H1 (cell line): ENCODE data around the gene NBPF3.
"Not testable (repeated sequence)": the region's sequence is repeated elsewhere in the genome, so short reads cannot be mapped to it uniquely, and the experiment has no call there.

Experiments used
- CTCF ChIP-seq, 3 experiments: IDR thresholded peaks; 1 replicate in 2 of 3; 2 replicates in 1 of 3; pipeline versions ENCODE4 v1.5.1 to v1.6.1; 2011; ENCODE audit warnings: low read length in 3 of 3, mild to moderate bottlenecking in 3 of 3, inconsistent platforms in 2 of 3, low read depth in 1 of 3, moderate library complexity in 1 of 3; ENCODE audit not compliant: insufficient read depth in 1 of 3; ENCODE audit errors: control extremely low read depth in 1 of 3
- EP300 ChIP-seq, 2 experiments: IDR thresholded peaks; 1 replicate in 1 of 2; 2 replicates in 1 of 2; pipeline ENCODE4 v1.6.1; 2011 to 2012; ENCODE audit warnings: low read depth in 2 of 2, low read length in 2 of 2, mild to moderate bottlenecking in 2 of 2, borderline replicate concordance in 1 of 2, inconsistent platforms in 1 of 2, moderate library complexity in 1 of 2
- EZH2 ChIP-seq: fragments of 200-600 bp; sonication (generic); IDR thresholded peaks from 2 replicates; pipeline ENCODE4 v1.7.1; 2012; ENCODE audit warnings: low read depth, mild to moderate bottlenecking, moderate library complexity, low read length, inconsistent platforms; ENCODE audit not compliant: severe bottlenecking
- GABPA ChIP-seq: IDR thresholded peaks from 2 replicates; pipeline ENCODE4 v1.6.1; 2011; ENCODE audit warnings: mild to moderate bottlenecking, low read length, moderate library complexity, borderline replicate concordance; ENCODE audit not compliant: insufficient read depth
- JUN ChIP-seq: IDR thresholded peaks from 2 replicates; pipeline ENCODE4 v1.6.1; 2011; ENCODE audit warnings: low read depth, mild to moderate bottlenecking, improper control_type of control experiment, low read length
- NANOG ChIP-seq: IDR thresholded peaks from 2 replicates; pipeline ENCODE4 v1.6.1; 2011; ENCODE audit warnings: low read length, low read depth, mild to moderate bottlenecking, inconsistent platforms; ENCODE audit not compliant: insufficient read depth, poor library complexity, severe bottlenecking
- POLR2A ChIP-seq, 2 experiments: IDR thresholded peaks; 1 replicate in 1 of 2; 2 replicates in 1 of 2; pipeline ENCODE4 v1.6.1; 2011; ENCODE audit warnings: low read depth in 2 of 2, low read length in 2 of 2, mild to moderate bottlenecking in 2 of 2; ENCODE audit errors: control extremely low read depth in 1 of 2
- TEAD4 ChIP-seq: IDR thresholded peaks from 2 replicates; pipeline ENCODE4 v1.6.1; 2012; ENCODE audit warnings: low read depth, low read length, inconsistent platforms, mixed read lengths
- YY1 ChIP-seq: IDR thresholded peaks from 2 replicates; pipeline ENCODE4 v1.6.1; 2011; ENCODE audit warnings: low read depth, mild to moderate bottlenecking, low read length
- TF ChIP-seq, protein P1 (sequence below): IDR thresholded peaks from 2 replicates; pipeline ENCODE4 v1.6.1; 2011; ENCODE audit warnings: low read length, improper control_type of control experiment

- not testable (repeated sequence) for TF ChIP-seq CTCF (IDR thresholded peaks at IDR 0.05; ENCODE audit: control extremely low read depth in 1 of 3, insufficient read depth in 1 of 3, low read depth in 1 of 3, low read length in 3 of 3); YY1; GABPA; TEAD4; POLR2A (IDR thresholded peaks at IDR 0.05; ENCODE audit: control extremely low read depth in 1 of 2, low read depth in 2 of 2, low read length in 2 of 2); EP300 (IDR thresholded peaks at IDR 0.05; ENCODE audit: borderline replicate concordance in 1 of 2, low read depth in 2 of 2, low read length in 2 of 2); EZH2; NANOG; JUN
- TF ChIP-seq, protein P1, sequence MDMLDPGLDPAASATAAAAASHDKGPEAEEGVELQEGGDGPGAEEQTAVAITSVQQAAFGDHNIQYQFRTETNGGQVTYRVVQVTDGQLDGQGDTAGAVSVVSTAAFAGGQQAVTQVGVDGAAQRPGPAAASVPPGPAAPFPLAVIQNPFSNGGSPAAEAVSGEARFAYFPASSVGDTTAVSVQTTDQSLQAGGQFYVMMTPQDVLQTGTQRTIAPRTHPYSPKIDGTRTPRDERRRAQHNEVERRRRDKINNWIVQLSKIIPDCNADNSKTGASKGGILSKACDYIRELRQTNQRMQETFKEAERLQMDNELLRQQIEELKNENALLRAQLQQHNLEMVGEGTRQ: not testable (repeated sequence)
Observed at GRCh38 chr1:21483881-21484280, 43.9 kb downstream of the NBPF3 start.
